ENCODE measurements around the gene PRR5L. TPM values are rescaled to one million over a fixed set of nuclear protein-coding genes. Genes with fewer than 3 reads are reported as not detected.

The PRR5L gene
- polyA plus RNA-seq, 1 donor (not counting 4 experiments of a cell fraction or from before 2014, with no cell fraction given): 20.1 TPM

DNA sequence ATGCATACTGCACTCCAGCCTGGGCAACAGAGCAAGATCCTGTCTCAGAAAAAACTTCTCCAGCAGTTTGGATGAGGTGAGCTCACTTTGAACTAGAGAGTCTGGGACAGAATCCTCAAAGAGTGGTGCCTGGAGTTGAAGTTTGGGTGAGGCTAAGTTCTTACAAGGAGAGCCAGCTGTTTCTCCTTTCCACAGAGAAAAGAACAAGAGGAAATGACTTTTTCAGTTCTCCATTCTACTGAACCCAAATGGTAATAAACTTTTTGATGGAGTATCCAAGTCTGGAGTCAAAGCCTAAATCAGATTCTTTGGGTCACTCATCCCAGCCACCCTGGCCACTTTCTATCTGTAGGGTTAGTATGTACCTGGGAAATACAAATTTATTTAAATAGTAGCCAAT lies 111.3 kb downstream of the PRR5L start:
- FAIRE-seq: no peak
- dilution Hi-C loops (cut with MboI; ENCODE audit: extremely low pct_ligation_motif_present, low sequenced_read_pairs): no loop called here
- no peak overlapping the region for H2AFZ ChIP-seq (ENCODE audit: control insufficient read depth, low read length)
- H3K4me2 ChIP-seq (ENCODE audit: control insufficient read depth, extremely low read depth, insufficient read depth, low read depth, low read length): no peak overlapping the region
- H3K9ac ChIP-seq (ENCODE audit: control insufficient read depth, extremely low read depth, insufficient read depth, low read length): no peak overlapping the region
- no peaks in the 10 kb centered on the region for H4K20me1 ChIP-seq (ENCODE audit: control insufficient read depth, extremely low read depth, insufficient read depth, low read length)
- H3K9me1 ChIP-seq (ENCODE audit: control insufficient read depth, extremely low read depth, insufficient read depth, low read length): peaks cover 2% of the 10 kb centered on the region
- no peak for DNase-seq (ENCODE audit: low read depth, low spot score)
- H3K4me1 ChIP-seq (ENCODE audit: control insufficient read depth, extremely low read depth, insufficient read depth, low read length): no peaks in the 10 kb centered on the region
- H3K27me3 ChIP-seq (ENCODE audit: control insufficient read depth, extremely low read depth, insufficient read depth, low read length): no peaks in the 10 kb centered on the region
- H3K79me2 ChIP-seq (ENCODE audit: control insufficient read depth, insufficient read depth, low read length): no peaks in the 10 kb centered on the region
- H3K36me3 ChIP-seq (ENCODE audit: control insufficient read depth in 2 of 2, extremely low read depth in 1 of 2, insufficient read depth in 2 of 2, low read length in 2 of 2): peaks cover 17 to 30% of the 10 kb centered on the region in 2 experiments
- H3K4me3 ChIP-seq (ENCODE audit: control insufficient read depth in 2 of 3, extremely low read depth in 1 of 3, insufficient read depth in 2 of 3, low read depth in 1 of 3, low read length in 3 of 3): no peak overlapping the region
- no peaks in the 10 kb centered on the region for H3K9me3 ChIP-seq (ENCODE audit: control insufficient read depth, low read depth, low read length)
- no peak overlapping the region for H3K27ac ChIP-seq (ENCODE audit: control insufficient read depth, insufficient read depth, low read length)
- TF ChIP-seq EZH2 (IDR thresholded peaks at IDR 0.05; ENCODE audit: low read length): no peak
- TF ChIP-seq, protein P1, sequence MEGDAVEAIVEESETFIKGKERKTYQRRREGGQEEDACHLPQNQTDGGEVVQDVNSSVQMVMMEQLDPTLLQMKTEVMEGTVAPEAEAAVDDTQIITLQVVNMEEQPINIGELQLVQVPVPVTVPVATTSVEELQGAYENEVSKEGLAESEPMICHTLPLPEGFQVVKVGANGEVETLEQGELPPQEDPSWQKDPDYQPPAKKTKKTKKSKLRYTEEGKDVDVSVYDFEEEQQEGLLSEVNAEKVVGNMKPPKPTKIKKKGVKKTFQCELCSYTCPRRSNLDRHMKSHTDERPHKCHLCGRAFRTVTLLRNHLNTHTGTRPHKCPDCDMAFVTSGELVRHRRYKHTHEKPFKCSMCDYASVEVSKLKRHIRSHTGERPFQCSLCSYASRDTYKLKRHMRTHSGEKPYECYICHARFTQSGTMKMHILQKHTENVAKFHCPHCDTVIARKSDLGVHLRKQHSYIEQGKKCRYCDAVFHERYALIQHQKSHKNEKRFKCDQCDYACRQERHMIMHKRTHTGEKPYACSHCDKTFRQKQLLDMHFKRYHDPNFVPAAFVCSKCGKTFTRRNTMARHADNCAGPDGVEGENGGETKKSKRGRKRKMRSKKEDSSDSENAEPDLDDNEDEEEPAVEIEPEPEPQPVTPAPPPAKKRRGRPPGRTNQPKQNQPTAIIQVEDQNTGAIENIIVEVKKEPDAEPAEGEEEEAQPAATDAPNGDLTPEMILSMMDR (optimal IDR thresholded peaks at IDR 0.05 in 1 of 3, IDR thresholded peaks at IDR 0.05 in 1 of 3, conservative IDR thresholded peaks at IDR 0.05 in 1 of 3; ENCODE audit: extremely low read depth in 1 of 3, insufficient read depth in 2 of 3, low read length in 3 of 3): no peak

- Histone ChIP-seq H3K9ac (ENCODE audit: control insufficient read depth, extremely low read depth, insufficient read depth, low read length) (no peak overlapping the region), H3K36me3 (ENCODE audit: control insufficient read depth in 2 of 2, extremely low read depth in 1 of 2, insufficient read depth in 2 of 2, low read length in 2 of 2) (peaks cover 5 to 32% of the 10 kb centered on the region in 2 experiments), H3K9me1 (ENCODE audit: control insufficient read depth, extremely low read depth, insufficient read depth, low read length) (peaks cover 2% of the 10 kb centered on the region), H3K4me3 (ENCODE audit: control insufficient read depth in 2 of 3, extremely low read depth in 1 of 3, insufficient read depth in 2 of 3, low read depth in 1 of 3, low read length in 3 of 3) (no peak overlapping the region), H3K79me2 (ENCODE audit: control insufficient read depth, insufficient read depth, low read length) (no peaks in the 10 kb centered on the region), H3K27me3 (ENCODE audit: control insufficient read depth, extremely low read depth, insufficient read depth, low read length) (no peaks in the 10 kb centered on the region), H4K20me1 (ENCODE audit: control insufficient read depth, extremely low read depth, insufficient read depth, low read length) (no peaks in the 10 kb centered on the region), H3K27ac (ENCODE audit: control insufficient read depth, insufficient read depth, low read length) (no peak overlapping the region), H3K4me2 (ENCODE audit: control insufficient read depth, extremely low read depth, insufficient read depth, low read depth, low read length) (no peak overlapping the region), H2AFZ (ENCODE audit: control insufficient read depth, low read length) (no peak overlapping the region), H3K4me1 (ENCODE audit: control insufficient read depth, extremely low read depth, insufficient read depth, low read length) (no peaks in the 10 kb centered on the region), H3K9me3 (ENCODE audit: control insufficient read depth, low read depth, low read length) (no peaks in the 10 kb centered on the region)
- dilution Hi-C loops (cut with MboI; ENCODE audit: extremely low pct_ligation_motif_present, low sequenced_read_pairs): no loop called here
- FAIRE-seq: no peak
- DNase-seq (ENCODE audit: low read depth, low spot score): no peak
- TF ChIP-seq, protein P1 (optimal IDR thresholded peaks at IDR 0.05 in 1 of 3, IDR thresholded peaks at IDR 0.05 in 1 of 3, conservative IDR thresholded peaks at IDR 0.05 in 1 of 3; ENCODE audit: extremely low read depth in 1 of 3, insufficient read depth in 2 of 3, low read length in 3 of 3): no peak
- TF ChIP-seq EZH2 (IDR thresholded peaks at IDR 0.05; ENCODE audit: low read length): no peak
Measured at GRCh38 chr11:36408498-36409136, 112.5 kb downstream of the PRR5L start.
